ENCODE results near the gene KLHL29.

DNA sequence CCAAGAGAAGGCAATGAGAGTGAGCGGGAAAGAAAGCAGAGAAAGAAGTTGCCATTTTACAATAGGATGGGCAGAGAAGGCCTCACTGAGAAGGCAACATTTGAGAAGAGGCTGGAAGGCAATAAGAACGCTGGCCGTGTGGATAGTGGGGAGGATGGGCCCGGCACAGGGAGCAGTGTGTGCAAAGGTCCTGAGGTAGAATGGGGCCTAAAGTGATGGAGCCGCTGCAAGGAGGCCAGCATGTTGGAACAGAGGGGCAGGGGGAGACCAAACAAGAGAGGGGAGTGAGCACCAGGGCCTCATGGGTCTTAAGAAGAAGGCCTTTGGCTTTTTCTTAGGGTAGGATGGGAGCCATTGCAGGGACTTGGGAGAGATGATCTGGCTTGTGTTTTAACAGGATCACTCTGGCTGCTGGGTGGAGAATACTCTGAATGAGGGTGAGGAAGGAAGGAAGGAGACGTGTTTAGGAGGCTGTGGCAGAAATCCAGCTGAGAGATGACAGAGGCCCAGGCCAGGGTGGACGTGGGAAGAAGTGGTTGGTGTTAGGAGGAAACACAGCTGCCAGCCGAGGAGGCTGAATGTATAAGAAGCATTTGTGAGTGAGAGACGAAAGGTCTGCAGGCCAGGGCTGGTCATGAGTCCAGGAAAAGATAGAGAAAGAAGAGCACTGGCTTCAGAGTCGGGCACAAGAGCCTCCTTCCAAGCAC, 159.8 kb downstream of the KLHL29 start:
- TF ChIP-seq CREB1 (IDR thresholded peaks at IDR 0.05; ENCODE audit: low read depth) (no peak), NFIC (IDR thresholded peaks at IDR 0.05) (no peak), RAD21 (IDR thresholded peaks at IDR 0.05; ENCODE audit: low read depth) (no peak), CEBPB (IDR thresholded peaks at IDR 0.05) (no peak), EP300 (IDR thresholded peaks at IDR 0.05; ENCODE audit: borderline replicate concordance) (no peak), TCF12 (IDR thresholded peaks at IDR 0.05; ENCODE audit: low read depth) (no peak), TEAD4 (IDR thresholded peaks at IDR 0.05) (no peak)
- TF ChIP-seq, protein P1, sequence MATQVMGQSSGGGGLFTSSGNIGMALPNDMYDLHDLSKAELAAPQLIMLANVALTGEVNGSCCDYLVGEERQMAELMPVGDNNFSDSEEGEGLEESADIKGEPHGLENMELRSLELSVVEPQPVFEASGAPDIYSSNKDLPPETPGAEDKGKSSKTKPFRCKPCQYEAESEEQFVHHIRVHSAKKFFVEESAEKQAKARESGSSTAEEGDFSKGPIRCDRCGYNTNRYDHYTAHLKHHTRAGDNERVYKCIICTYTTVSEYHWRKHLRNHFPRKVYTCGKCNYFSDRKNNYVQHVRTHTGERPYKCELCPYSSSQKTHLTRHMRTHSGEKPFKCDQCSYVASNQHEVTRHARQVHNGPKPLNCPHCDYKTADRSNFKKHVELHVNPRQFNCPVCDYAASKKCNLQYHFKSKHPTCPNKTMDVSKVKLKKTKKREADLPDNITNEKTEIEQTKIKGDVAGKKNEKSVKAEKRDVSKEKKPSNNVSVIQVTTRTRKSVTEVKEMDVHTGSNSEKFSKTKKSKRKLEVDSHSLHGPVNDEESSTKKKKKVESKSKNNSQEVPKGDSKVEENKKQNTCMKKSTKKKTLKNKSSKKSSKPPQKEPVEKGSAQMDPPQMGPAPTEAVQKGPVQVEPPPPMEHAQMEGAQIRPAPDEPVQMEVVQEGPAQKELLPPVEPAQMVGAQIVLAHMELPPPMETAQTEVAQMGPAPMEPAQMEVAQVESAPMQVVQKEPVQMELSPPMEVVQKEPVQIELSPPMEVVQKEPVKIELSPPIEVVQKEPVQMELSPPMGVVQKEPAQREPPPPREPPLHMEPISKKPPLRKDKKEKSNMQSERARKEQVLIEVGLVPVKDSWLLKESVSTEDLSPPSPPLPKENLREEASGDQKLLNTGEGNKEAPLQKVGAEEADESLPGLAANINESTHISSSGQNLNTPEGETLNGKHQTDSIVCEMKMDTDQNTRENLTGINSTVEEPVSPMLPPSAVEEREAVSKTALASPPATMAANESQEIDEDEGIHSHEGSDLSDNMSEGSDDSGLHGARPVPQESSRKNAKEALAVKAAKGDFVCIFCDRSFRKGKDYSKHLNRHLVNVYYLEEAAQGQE (IDR thresholded peaks at IDR 0.05; ENCODE audit: low read depth) = no peak
- TF ChIP-seq, protein P2, sequence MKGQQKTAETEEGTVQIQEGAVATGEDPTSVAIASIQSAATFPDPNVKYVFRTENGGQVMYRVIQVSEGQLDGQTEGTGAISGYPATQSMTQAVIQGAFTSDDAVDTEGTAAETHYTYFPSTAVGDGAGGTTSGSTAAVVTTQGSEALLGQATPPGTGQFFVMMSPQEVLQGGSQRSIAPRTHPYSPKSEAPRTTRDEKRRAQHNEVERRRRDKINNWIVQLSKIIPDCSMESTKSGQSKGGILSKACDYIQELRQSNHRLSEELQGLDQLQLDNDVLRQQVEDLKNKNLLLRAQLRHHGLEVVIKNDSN (IDR thresholded peaks at IDR 0.05) = no peak
- TF ChIP-seq, protein P3, sequence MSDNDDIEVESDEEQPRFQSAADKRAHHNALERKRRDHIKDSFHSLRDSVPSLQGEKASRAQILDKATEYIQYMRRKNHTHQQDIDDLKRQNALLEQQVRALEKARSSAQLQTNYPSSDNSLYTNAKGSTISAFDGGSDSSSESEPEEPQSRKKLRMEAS (IDR thresholded peaks at IDR 0.05) = no peak

All from Ishikawa (cell line).